ENCODE results near the gene PROCA1.
"Not testable (repeated sequence)": the region's sequence is repeated elsewhere in the genome, so short reads cannot be mapped to it uniquely, and the experiment has no call there.

PROCA1 gene

DNA sequence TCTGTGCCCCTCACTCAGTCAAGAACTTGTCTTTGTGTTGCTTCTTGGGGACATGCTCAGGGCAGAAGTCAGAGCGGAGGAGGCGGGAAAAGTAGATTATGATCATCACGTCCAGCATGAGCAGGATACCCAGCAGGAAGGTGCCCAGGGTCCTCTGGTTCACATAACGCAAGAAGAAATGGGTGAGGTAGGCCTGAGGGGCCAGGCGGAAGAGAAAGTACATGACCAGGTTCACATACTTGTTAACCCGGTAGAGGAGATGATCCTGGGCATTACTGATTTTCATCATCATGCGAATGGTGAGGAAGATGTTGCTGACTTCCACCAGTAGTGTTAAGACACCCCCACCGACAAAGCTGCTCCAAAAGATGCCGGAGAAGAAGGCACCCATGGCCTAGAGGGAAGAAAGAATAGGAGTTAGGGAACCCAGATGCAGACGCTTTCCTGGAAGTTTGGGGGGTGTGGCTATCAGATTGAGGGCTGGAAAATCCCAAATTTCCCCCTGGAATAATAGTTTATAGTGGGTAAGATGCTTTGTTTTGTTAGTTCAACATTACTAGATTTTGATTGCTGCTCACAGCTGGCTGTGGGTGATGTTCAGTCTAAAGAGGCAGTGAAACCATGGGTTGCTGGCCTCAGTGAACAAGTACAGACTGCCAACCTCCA lies 12.9 kb upstream of the PROCA1 start:
- DNase-seq = no peak

- not testable (repeated sequence) for DNase-seq
Measured at GRCh38 chr17:28723836-28724499, 12.3 kb upstream of the PROCA1 start.

GRCh38 chr17:28723159-28723835 lies 11.6 kb upstream of the PROCA1 start:
- DNase-seq = no peak

- no peak for DNase-seq
Measured at GRCh38 chr17:28722417-28723158, 10.9 kb upstream of the PROCA1 start.

- DNase-seq = not testable (repeated sequence)
Measured at GRCh38 chr17:28720997-28721329, 9.3 kb upstream of the PROCA1 start.

DNA sequence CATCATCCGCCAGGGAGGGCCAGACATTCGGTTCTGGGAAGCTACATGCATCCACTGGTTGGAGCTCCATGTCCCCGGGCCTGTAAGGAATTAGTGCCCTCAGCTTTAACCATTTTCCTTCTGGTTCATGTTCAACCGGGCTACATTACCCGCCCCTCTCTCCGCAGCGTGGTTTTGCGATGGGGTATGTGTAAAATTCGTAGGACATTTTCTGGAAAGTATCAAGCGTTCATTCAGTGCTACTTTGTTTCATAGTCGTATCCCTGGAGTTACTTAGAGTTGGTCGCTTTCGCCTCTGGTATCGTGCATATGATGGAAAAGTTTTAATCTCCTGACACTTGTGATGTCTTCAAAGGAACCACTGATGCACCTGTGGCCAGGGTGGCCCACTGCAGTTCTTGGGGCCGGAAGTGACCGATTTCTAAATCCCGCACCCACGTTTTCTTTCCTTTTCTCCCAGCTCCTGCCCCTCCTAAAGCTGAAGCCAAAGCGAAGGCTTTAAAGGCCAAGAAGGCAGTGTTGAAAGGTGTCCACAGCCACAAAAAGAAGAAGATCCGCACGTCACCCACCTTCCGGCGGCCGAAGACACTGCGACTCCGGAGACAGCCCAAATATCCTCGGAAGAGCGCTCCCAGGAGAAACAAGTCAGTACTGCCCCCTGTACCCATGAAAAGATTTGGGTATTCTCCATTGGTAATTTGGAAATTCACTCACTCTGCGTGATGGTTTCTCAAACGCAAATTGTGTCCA lies 8.7 kb upstream of the PROCA1 start:
- DNase-seq = no peak

- no peak for DNase-seq
Measured at GRCh38 chr17:28719021-28719433, 7.3 kb upstream of the PROCA1 start.

DNA sequence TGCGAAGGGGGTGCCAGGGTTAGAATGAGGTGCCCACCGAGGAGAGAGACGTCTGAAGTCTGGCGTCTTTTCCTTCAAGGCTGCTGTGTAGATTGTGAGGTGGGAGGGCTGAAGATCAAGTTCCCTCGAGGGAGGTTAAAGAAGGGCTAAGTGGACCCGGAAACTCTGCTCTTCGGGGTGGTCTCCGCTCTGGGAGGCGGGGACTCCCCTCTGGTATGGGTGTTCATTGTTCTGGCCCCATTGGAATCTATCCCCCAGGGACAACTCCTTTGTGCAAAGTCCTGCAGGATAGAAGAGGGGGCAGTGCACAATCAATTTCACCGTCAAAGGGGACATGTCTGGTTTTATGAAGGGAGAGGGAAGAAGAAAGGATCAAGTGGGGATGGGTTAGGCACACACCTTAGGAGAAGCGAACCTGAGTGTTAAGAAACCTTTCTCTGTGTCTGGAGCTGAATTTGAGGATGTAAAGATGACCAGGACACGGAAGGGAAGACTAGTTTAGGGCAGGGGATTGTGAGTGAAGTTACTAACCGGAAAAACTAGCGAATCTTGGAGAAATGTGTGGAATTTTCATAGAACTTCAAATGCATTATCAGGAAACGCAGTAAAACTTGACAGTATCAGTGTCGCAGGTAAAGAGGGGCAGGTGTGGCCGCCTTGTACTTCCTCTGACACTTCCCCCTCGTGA lies 6.8 kb upstream of the PROCA1 start:
- peak in 1 of 2 experiments; percentile 23 for DNase-seq

DNA sequence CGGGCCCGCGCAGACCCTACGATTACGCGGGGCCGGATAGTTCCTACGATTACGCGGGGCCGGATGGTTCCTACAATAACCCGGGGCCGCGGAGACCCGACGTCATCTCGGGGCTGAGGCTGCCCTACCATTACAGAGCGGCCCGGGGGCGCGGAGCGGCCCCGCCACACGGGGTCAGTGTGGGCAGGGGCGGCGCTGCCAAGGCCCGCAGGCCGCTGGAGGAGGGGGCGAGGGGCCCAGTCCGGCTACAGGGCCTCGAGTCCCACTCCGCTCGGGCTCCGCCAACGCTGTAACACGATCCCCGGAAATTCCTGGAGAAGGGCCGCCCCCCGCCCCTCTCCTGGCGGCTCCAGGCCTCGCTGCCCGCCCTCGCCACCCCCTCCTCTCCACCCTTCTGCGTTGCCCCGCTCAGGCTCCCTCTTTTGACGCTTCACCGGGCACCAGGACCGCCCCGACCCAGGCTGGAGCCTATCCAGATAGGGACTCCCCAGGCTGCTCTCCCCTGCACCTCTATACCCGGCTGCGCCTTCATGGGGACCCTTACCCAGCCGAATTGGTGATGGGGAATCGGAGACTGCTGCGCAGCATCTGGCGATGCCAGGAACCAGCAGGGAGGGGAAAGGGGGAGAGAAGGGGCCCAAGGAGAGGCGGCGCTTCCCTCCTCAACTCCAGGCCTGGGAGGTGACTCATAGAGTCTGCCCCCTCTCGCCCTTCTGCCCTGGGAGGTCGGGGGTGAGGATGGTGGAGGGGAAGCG lies 6.1 kb upstream of the PROCA1 start, which contains the start of gene RAB34:
Gene RAB34, minus strand, starts transcription at position 291 of the 755 bp plus-strand sequence. CDS start 602 bp downstream, outside the sequence.
- DNase-seq = no peak

DNA sequence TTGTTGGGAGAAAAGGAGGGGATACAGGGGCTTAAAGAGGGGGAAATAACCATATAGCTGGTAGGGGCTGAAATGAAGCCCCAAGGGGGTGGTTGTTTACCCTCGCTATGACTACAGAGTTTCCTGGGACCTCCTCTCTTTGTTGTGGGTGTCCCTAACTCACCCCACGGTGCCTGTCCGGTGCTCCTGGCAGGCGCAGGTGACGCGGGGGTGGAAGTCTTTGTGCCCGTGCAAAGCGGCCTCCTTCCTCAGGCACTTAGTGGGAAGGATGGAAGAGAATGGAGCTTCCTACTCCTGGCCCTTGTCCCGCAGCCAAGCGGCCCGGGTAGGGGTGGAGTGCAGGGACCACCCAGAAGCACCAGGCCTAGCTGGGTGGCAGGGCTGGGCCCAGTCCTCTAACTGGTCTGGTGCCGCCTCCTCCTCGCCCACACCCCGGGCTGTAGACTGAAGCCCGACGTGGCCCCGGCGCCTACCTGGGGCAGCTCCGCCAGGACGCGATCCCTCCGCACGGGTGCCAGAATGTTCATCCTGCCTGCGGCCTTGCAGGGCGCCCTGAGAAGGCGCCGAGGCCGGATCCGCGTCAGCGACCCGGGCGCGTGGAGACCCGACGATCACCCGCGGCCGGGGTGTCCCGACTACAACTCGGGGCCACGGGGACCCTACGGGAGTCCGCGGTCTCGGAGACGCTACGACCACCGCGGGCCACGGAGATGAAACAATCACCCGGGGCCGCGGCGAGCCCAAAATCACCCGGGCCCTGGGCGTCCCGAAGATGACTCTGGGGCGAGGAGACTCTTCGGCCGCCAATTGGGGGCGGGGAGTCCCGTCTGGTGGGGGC lies 5.3 kb upstream of the PROCA1 start:
- DNase-seq = no peak

- no peak for DNase-seq
Measured at GRCh38 chr17:28715217-28715616, 3.5 kb upstream of the PROCA1 start.

DNA sequence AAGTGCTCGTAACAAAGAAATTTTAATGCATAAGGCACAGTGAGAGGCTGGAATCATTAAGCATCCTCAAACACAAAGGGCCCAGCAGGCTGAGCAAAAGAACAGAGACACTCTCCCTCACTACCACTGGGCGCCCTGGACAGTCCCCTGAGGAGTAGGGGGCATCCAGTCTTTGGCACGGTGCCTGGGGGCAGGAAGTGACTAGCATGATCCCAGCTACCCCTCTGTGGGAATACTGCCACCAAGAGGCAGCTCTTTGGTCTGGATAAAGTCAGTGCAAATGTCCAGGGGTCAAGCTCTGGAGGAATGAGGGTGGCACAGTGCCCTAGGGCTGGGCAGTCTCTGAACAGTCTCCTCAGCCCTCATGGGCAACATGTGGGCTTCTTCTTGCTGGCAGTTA lies 2.6 kb upstream of the PROCA1 start:
- DNase-seq = no peak

GRCh38 chr17:28712705-28713415 lies 1.2 kb upstream of the PROCA1 start:
- DNase-seq = no peak

- no peak for DNase-seq
Measured at GRCh38 chr17:28712032-28712704, 480 bp upstream of the PROCA1 start.

GRCh38 chr17:28710861-28711722 lies 596 bp downstream of the PROCA1 start:
- peak; percentile 67 to 94 for DNase-seq

DNA sequence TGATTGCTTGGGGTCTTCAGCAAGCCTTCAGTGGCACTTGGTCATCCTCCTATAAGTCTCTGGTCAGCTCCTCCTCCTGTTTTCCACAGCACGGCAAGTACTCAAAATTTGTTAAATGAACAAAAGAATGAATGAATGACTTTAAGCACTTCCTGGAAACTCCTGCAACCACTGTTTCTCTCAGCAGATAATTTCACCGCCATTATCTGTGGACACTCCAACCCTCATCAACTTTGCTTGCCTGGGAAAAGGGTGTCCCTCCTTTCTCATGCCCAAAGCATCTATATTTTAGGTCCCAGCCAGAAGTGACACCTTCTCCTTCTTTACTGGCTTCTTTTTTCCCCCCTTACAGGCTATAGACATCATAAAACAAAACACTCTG lies 4.4 kb downstream of the PROCA1 start:
- DNase-seq = no peak

DNA sequence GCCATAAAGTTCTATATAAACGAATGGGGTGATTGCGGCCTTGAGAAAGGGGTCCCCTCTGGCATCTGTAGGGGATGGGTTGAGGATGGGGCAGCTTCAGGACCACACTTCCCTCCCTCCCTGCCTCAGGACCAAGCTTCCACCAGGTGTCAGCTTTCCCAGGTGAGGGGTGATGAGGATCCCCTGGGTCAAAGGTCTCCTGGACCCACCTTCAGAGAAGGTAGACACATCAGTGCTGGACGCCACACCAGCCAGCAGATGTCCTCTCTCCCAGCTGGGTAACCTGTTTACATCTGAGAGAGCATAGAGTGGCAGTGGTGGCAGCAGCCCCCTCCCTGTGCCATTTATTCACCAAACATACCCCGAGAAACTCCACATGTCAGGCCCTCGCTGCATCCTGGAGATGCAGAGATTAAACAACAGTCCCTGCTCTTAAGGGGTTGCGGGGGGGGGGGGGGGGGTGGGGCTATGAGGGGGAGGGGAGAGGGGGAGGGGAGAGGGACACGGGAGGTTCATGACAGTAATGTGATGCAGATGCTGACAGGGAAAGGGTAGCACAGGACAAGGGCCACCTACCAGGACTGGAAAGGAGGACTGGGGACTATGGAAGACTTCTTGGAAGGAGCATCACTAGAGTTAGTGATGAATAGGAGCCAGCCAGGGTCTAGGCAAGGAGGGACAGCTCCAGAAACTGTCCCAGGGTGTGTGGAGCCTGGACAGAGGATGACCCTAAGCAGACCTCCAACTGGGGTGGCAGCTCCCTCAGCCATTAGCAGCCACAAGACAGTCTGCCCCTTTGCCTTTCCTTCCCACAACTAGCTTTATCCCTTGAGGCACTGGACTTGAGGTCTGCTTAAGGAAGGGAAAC lies 5.0 kb downstream of the PROCA1 start:
- DNase-seq = no peak

Data from NCI-H446 (cell line).